SK-N-SH (cell line): ENCODE data around the gene GNAT1.

Experiments
- CTCF ChIP-seq: fragments of 200-600 bp; sonication (generic); IDR thresholded peaks from 2 replicates; pipeline ENCODE4 v1.6.1; 2017; ENCODE audit warnings: antibody characterized with exemption, mild to moderate bottlenecking, moderate library complexity
- EP300 ChIP-seq, 2 experiments: IDR thresholded peaks; 2 replicates each; pipeline versions ENCODE4 v1.4.0 to v1.6.1; 2012; ENCODE audit warnings: borderline replicate concordance in 1 of 2, low read depth in 1 of 2, low read length in 1 of 2
- EZH2phosphoT487 ChIP-seq: fragments of 200-600 bp; sonication (generic); IDR thresholded peaks from 2 replicates; pipeline ENCODE4 v1.6.1; 2017; ENCODE audit warnings: low read depth, mixed run types, mild to moderate bottlenecking, antibody characterized with exemption, moderate library complexity, borderline replicate concordance
- FOXM1 ChIP-seq: IDR thresholded peaks from 2 replicates; pipeline ENCODE4 v1.4.0; 2012; ENCODE audit warnings: low read depth, mild to moderate bottlenecking
- GABPA ChIP-seq: IDR thresholded peaks from 2 replicates; pipeline ENCODE4 v1.4.0; 2012; ENCODE audit warnings: low read depth, mild to moderate bottlenecking
- RAD21 ChIP-seq: IDR thresholded peaks from 2 replicates; pipeline ENCODE4 v1.6.1; 2012; ENCODE audit warnings: mild to moderate bottlenecking, low read length
- REST ChIP-seq: IDR thresholded peaks from 2 replicates; pipeline ENCODE4 v1.6.1; 2012; ENCODE audit warnings: mild to moderate bottlenecking, low read depth, low read length, moderate library complexity
- USF2 ChIP-seq: fragments of 150-350 bp; IDR thresholded peaks from 2 replicates; pipeline ENCODE4 v1.6.1; 2017; ENCODE audit warnings: antibody characterized with exemption, low read length, low read depth, borderline replicate concordance

- no peak for TF ChIP-seq CTCF
- TF ChIP-seq USF2, result no peak
- no peak for TF ChIP-seq RAD21
- no peak for TF ChIP-seq EP300 (IDR thresholded peaks at IDR 0.05; ENCODE audit: borderline replicate concordance in 1 of 2, low read depth in 1 of 2, low read length in 1 of 2)
- no peak for TF ChIP-seq EZH2phosphoT487
- TF ChIP-seq FOXM1, result no peak
- TF ChIP-seq GABPA, result no peak
- TF ChIP-seq REST, result no peak
Observed at GRCh38 chr3:50215529-50215928, 24.1 kb downstream of the GNAT1 start.
